NCI-H2107 treated with DMSO at 0.1 percent for 48 hours (cell line): Measurements from ENCODE around the gene IL16.
"Not testable (repeated sequence)": the region's sequence is repeated elsewhere in the genome, so short reads cannot be mapped to it uniquely, and the experiment has no call there.

Experiments used
- DNase-seq: peaks from one replicate; lab custom pipeline; 2025; ENCODE audit not compliant: unreplicated experiment; lab: John Stamatoyannopoulos, UW

The IL16 gene

GRCh38 chr15:81309647-81310450 lies 113.2 kb downstream of the IL16 start:
- DNase-seq, result no peak

GRCh38 chr15:81310480-81310879 lies 113.8 kb downstream of the IL16 start:
- no peak for DNase-seq

GRCh38 chr15:81311752-81312464 lies 115.2 kb downstream of the IL16 start:
- no peak for DNase-seq

GRCh38 chr15:81312790-81313543 lies 116.3 kb downstream of the IL16 start:
- no peak for DNase-seq

GRCh38 chr15:81313686-81314085 lies 117.0 kb downstream of the IL16 start:
- no peak for DNase-seq

- DNase-seq, result no peak
Observed at GRCh38 chr15:81314378-81314777, 117.7 kb downstream of the IL16 start.

- no peak for DNase-seq
Observed at GRCh38 chr15:81315452-81316175, 118.9 kb downstream of the IL16 start.

GRCh38 chr15:81316267-81316666 lies 119.6 kb downstream of the IL16 start:
- no peak for DNase-seq

- DNase-seq, result no peak
Observed at GRCh38 chr15:81317642-81318017, 121.0 kb downstream of the IL16 start.

- no peak for DNase-seq
Observed at GRCh38 chr15:81321667-81322066, 125.0 kb downstream of the IL16 start.

GRCh38 chr15:81322676-81323253 lies 126.1 kb downstream of the IL16 start:
- DNase-seq, result no peak

GRCh38 chr15:81323559-81323943 lies 126.9 kb downstream of the IL16 start:
- no peak for DNase-seq

- peak; percentile 61 for DNase-seq
Observed at GRCh38 chr15:81323944-81324881, 127.5 kb downstream of the IL16 start, which contains the start of gene STARD5. Gene STARD5, minus strand, starts transcription at chr15:81324141. Its CDS starts 42 bp downstream, at chr15:81324099.

- no peak for DNase-seq
Observed at GRCh38 chr15:81326466-81327212, 130.0 kb downstream of the IL16 start.

GRCh38 chr15:81327516-81327915 lies 130.8 kb downstream of the IL16 start:
- no peak for DNase-seq

GRCh38 chr15:81329446-81329845 lies 132.8 kb downstream of the IL16 start:
- DNase-seq, result no peak

GRCh38 chr15:81330366-81331090 lies 133.8 kb downstream of the IL16 start:
- DNase-seq, result no peak

- not testable (repeated sequence) for DNase-seq
Observed at GRCh38 chr15:81331141-81331540, 134.5 kb downstream of the IL16 start.
